ENCODE data around the gene ALG6. TPM values are rescaled to one million over a fixed set of nuclear protein-coding genes. Genes with fewer than 3 reads are reported as not detected.

Gene ALG6
- total RNA-seq (2021) = 21.4 and 21.9 TPM in 2 replicates
- long read RNA-seq, transcript ALG6-202 (15 exons, 3,371 nt) = major isoform, 164 of 190 reads
- long read RNA-seq, partial matches to known transcripts = 10 of 190 reads
- long read RNA-seq, other reads (novel, unspliced or antisense) = 16 of 190 reads

- Histone ChIP-seq H3K23me2 (ENCODE audit: insufficient read length, low read depth, low read length, poor library complexity, severe bottlenecking) (no peaks in the 10 kb centered on the region), H2AFZ (ENCODE audit: low read length) (no peak within 1 kb of the TSS), H3K27ac (ENCODE audit: insufficient read length, low read depth, low read length) (no peak within 1 kb of the TSS), H2BK5ac (ENCODE audit: insufficient read length, low read length) (no peak within 1 kb of the TSS), H3K79me2 (ENCODE audit: insufficient read depth, low read length) (no peaks in the 10 kb centered on the region), H2BK12ac (ENCODE audit: insufficient read length, low read depth, low read length) (no peak within 1 kb of the TSS), H3K79me1 (ENCODE audit: insufficient read depth, low read depth, low read length, poor library complexity, severe bottlenecking) (no peaks in the 10 kb centered on the region), H2AK5ac (ENCODE audit: insufficient read length, low read length) (no peak within 1 kb of the TSS), H2BK15ac (ENCODE audit: low read depth, low read length) (no peak within 1 kb of the TSS), H3K56ac (ENCODE audit: insufficient read length, low read depth, low read length) (no peak within 1 kb of the TSS), H3K9ac (ENCODE audit: extremely low read depth, insufficient read length, low read length) (peak within 1 kb of the TSS; percentile 92), H2BK20ac (ENCODE audit: low read depth, low read length, poor library complexity, severe bottlenecking) (no peak within 1 kb of the TSS), H3K9me3 (ENCODE audit: control insufficient read depth, low read depth, low read length) (no peaks in the 10 kb centered on the region), H4K91ac (ENCODE audit: insufficient read length, low read depth, low read length) (no peak within 1 kb of the TSS), H4K8ac (replicated peaks; ENCODE audit: insufficient read length, low read depth, low read length) (no peak within 1 kb of the TSS), H4K20me1 (ENCODE audit: control insufficient read depth, insufficient read depth, insufficient read length) (no peaks in the 10 kb centered on the region), H3K4ac (ENCODE audit: low read depth, low read length) (no peak within 1 kb of the TSS), H3K4me2 (ENCODE audit: insufficient read depth, insufficient read length, low read length) (peak within 1 kb of the TSS; percentile 84), H3K23ac (ENCODE audit: insufficient read length, low read depth, low read length) (no peak within 1 kb of the TSS), H3K4me1 (ENCODE audit: insufficient read depth, low read length) (no peaks in the 10 kb centered on the region), H4K5ac (ENCODE audit: insufficient read length, low read depth, low read length) (no peak within 1 kb of the TSS), H3T11ph (ENCODE audit: low read length) (no peak within 1 kb of the TSS), H3K14ac (ENCODE audit: insufficient read depth, low read length) (peak within 1 kb of the TSS; percentile 98), H2BK120ac (ENCODE audit: low read depth, low read length, poor library complexity, severe bottlenecking) (no peak within 1 kb of the TSS), H3K18ac (ENCODE audit: insufficient read length, low read depth, low read length) (peak within 1 kb of the TSS; percentile 89), H3K27me3 (ENCODE audit: insufficient read depth, low read length) (no peaks in the 10 kb centered on the region)
- Mint-ChIP-seq H3K4me1 (peaks cover 13 to 19% of the 10 kb centered on the region in 2 experiments), H3K9me3 (peaks cover 3 to 6% of the 10 kb centered on the region in 2 experiments; a peak in 2 of 5 replicates), H3K36me3 (ENCODE audit: insufficient read depth in 1 of 3, low read depth in 3 of 3) (peaks cover 6 to 17% (median 17%) of the 10 kb centered on the region in 3 experiments), H3K4me3 (peak within 1 kb of the TSS; percentile 95 to 96), H3K27me3 (ENCODE audit: low read depth) (peaks cover 12% of the 10 kb centered on the region), H3K27ac (peak within 1 kb of the TSS; percentile 73 to 95 (median 81); a peak in 6 of 7 replicates)
- no CpG with 5 or more reads among the region's 77 CpGs for WGBS (ENCODE audit: extremely low coverage, insufficient read length, low lambda C conversion rate)
- peak; percentile 98 for DNase-seq
- no peak; the same call in 2 of the 3 replicates for TF ChIP-seq CTCF (conservative IDR thresholded peaks at IDR 0.05)
These were observed at the start of gene ALG6 for GRCh38 chr1:63367215-63368103. Gene ALG6, plus strand, starts transcription at chr1:63367627. Its CDS starts 3,351 bp downstream, at chr1:63370978.

Data from H9 (cell line).